Measurements from ENCODE around the gene ZFAND3. TPM values are rescaled to one million over a fixed set of nuclear protein-coding genes. Genes with fewer than 3 reads are reported as not detected.

ZFAND3 gene
- total RNA-seq (10 to 100 TPM; 34.4 to 37.0 TPM), total RNA-seq (16.2 to 58.0 (median 32.2) reads per million in 172 experiments)
- polyA plus RNA-seq (2013, experiment 1 of 2): 49.0 TPM
- polyA plus RNA-seq (2013, experiment 2 of 2): 57.7 TPM

- Histone ChIP-seq H3K4me3 (ENCODE audit: low read length) (peak within 1 kb of the TSS; percentile 83), H3K9me3 (ENCODE audit: control insufficient read depth in 1 of 2, insufficient read depth in 1 of 2, low read length in 2 of 2) (no peaks in the 10 kb centered on the region), H3K4me1 (ENCODE audit: insufficient read depth, low read length) (peaks cover 40% of the 10 kb centered on the region), H3K36me3 (ENCODE audit: insufficient read depth, low read length) (no peaks in the 10 kb centered on the region), H3K27ac (ENCODE audit: low read depth in 1 of 2, low read length in 2 of 2) (peak within 1 kb of the TSS; percentile 89 to 94), H3K27me3 (ENCODE audit: control insufficient read depth in 1 of 2, insufficient read depth in 2 of 2, low read length in 2 of 2) (no peaks in the 10 kb centered on the region)
- intact Hi-C loops (cut with DNase I, micrococcal nuclease): loop anchor here in 1 of 2 experiments (2.0 to 10.0 kb wide), 7 partner anchors 114 to 1794 kb away; partner anchors contain the start of genes CCDC167, CMTR1, GLO1 and MAPK14
- Mint-ChIP-seq H3K27me3 (no peaks in the 10 kb centered on the region), H3K36me3 (ENCODE audit: low read depth) (peaks cover 17% of the 10 kb centered on the region), H3K4me1 (ENCODE audit: low read depth) (peaks cover 64% of the 10 kb centered on the region), H3K4me3 (peak within 1 kb of the TSS; percentile 97), H3K27ac (peak within 1 kb of the TSS; percentile 98), H3K9me3 (no peaks in the 10 kb centered on the region)
- ATAC-seq (ENCODE audit: poor library complexity): peak; percentile 81
- ChIA-PET POLR2A (interaction anchor here (0.7 to 2.9 kb wide), 24 partner anchors 8 to 884 kb away, joined by 3 to 20 read pairs (median 4); partner anchors contain the start of genes BTBD9, CMTR1, GLO1 and MTCH1), CTCF (interaction anchor here (1.2 kb wide), 1 partner anchor 14 kb away, joined by 3 read pairs; no protein-coding TSS in a partner anchor)
- DNase-seq: peak; percentile 85 to 96 (median 90)
- TF ChIP-seq CTCF (IDR thresholded peaks at IDR 0.05): no peak
Observed at GRCh38 chr6:37819177-37819801, at the start of gene ZFAND3. Gene ZFAND3 (plus strand): TSS chr6:37819727. CDS start chr6:37819946, 219 bp downstream.

- Histone ChIP-seq H3K27me3 (ENCODE audit: control insufficient read depth in 1 of 2, insufficient read depth in 2 of 2, low read length in 2 of 2) (peaks cover 0 to 4% of the 10 kb centered on the region in 2 experiments), H3K27ac (ENCODE audit: low read depth in 1 of 2, low read length in 2 of 2) (no peak overlapping the region), H3K9me3 (ENCODE audit: control insufficient read depth in 1 of 2, insufficient read depth in 1 of 2, low read length in 2 of 2) (peaks cover 0 to 10% of the 10 kb centered on the region in 2 experiments), H3K4me1 (ENCODE audit: insufficient read depth, low read length) (no peaks in the 10 kb centered on the region), H3K36me3 (ENCODE audit: insufficient read depth, low read length) (no peaks in the 10 kb centered on the region), H3K4me3 (ENCODE audit: low read length) (no peak overlapping the region)
- Mint-ChIP-seq H3K9me3 (peaks cover 4% of the 10 kb centered on the region), H3K36me3 (ENCODE audit: low read depth) (no peaks in the 10 kb centered on the region), H3K27me3 (peaks cover 9% of the 10 kb centered on the region), H3K4me1 (ENCODE audit: low read depth) (no peaks in the 10 kb centered on the region), H3K4me3 (no peak overlapping the region), H3K27ac (no peak overlapping the region)
- POLR2A ChIA-PET: no interaction called here
- CTCF ChIA-PET: no interaction called here
- intact Hi-C loops (cut with DNase I, micrococcal nuclease): no loop called here
- ATAC-seq (ENCODE audit: poor library complexity) (no peak), DNase-seq (no peak)
- TF ChIP-seq CTCF (IDR thresholded peaks at IDR 0.05): no peak
Observed at GRCh38 chr6:37774028-37774680, 45.4 kb upstream of the ZFAND3 start.

- ATAC-seq (ENCODE audit: poor library complexity) (no peak), DNase-seq (no peak)
- no peaks in the 10 kb centered on the region for H3K27me3 ChIP-seq (ENCODE audit: control insufficient read depth in 1 of 2, insufficient read depth in 2 of 2, low read length in 2 of 2)
- H3K36me3 Mint-ChIP-seq (ENCODE audit: low read depth): no peaks in the 10 kb centered on the region
- peaks cover 0 to 10% of the 10 kb centered on the region in 2 experiments for H3K9me3 ChIP-seq (ENCODE audit: control insufficient read depth in 1 of 2, insufficient read depth in 1 of 2, low read length in 2 of 2)
- intact Hi-C loops (cut with DNase I, micrococcal nuclease): no loop called here
- no peak overlapping the region for H3K4me3 ChIP-seq (ENCODE audit: low read length)
- H3K36me3 ChIP-seq (ENCODE audit: insufficient read depth, low read length): no peaks in the 10 kb centered on the region
- H3K4me1 ChIP-seq (ENCODE audit: insufficient read depth, low read length): no peaks in the 10 kb centered on the region
- peaks cover 11% of the 10 kb centered on the region for H3K27me3 Mint-ChIP-seq
- no peak for TF ChIP-seq CTCF (IDR thresholded peaks at IDR 0.05)
- no peak overlapping the region for H3K27ac Mint-ChIP-seq
- H3K4me3 Mint-ChIP-seq: no peak overlapping the region
- ChIA-PET CTCF (no interaction called here), POLR2A (interaction anchor here (0.6 kb wide), 1 partner anchor 22 kb away, joined by 3 read pairs; no protein-coding TSS in a partner anchor)
- no peaks in the 10 kb centered on the region for H3K4me1 Mint-ChIP-seq (ENCODE audit: low read depth)
- H3K27ac ChIP-seq (ENCODE audit: low read depth in 1 of 2, low read length in 2 of 2): no peak overlapping the region
- H3K9me3 Mint-ChIP-seq: peaks cover 4% of the 10 kb centered on the region
Observed at GRCh38 chr6:37776566-37776965, 43.0 kb upstream of the ZFAND3 start.
